HG03558 (cell line): Measurements from ENCODE around the gene OXLD1.

Experiments used
- ATAC-seq: cut with Tn5 transposase; IDR thresholded peaks from one replicate; pipeline ENCODE4 v1.9.1; 2021; ENCODE audit warnings: moderate number of reproducible peaks; ENCODE audit not compliant: unreplicated experiment; ENCODE audit errors: extremely low read depth

The OXLD1 gene

GRCh38 chr17:81656118-81656743 lies 10.2 kb downstream of the OXLD1 start, which contains the start of gene PDE6G:
PDE6G (minus strand) TSS chr17:81656542; CDS start chr17:81653305, 3,237 bp downstream.
- no peak for ATAC-seq

- no peak for ATAC-seq
Measured at GRCh38 chr17:81655378-81656117, 10.9 kb downstream of the OXLD1 start.

- ATAC-seq: no peak
Measured at GRCh38 chr17:81652906-81653771, 13.3 kb downstream of the OXLD1 start.

- no peak for ATAC-seq
Measured at GRCh38 chr17:81651692-81652091, 14.7 kb downstream of the OXLD1 start.

GRCh38 chr17:81650951-81651350 lies 15.5 kb downstream of the OXLD1 start:
- ATAC-seq: no peak

GRCh38 chr17:81648707-81649085 lies 17.7 kb downstream of the OXLD1 start:
- no peak for ATAC-seq

GRCh38 chr17:81648013-81648706 lies 18.2 kb downstream of the OXLD1 start:
- ATAC-seq: no peak

- ATAC-seq: no peak
Measured at GRCh38 chr17:81647640-81648012, 18.8 kb downstream of the OXLD1 start.

- ATAC-seq: no peak
Measured at GRCh38 chr17:81646869-81647600, 19.4 kb downstream of the OXLD1 start.

- ATAC-seq: no peak
Measured at GRCh38 chr17:81644976-81645952, 21.1 kb downstream of the OXLD1 start.

GRCh38 chr17:81644496-81644895 lies 21.9 kb downstream of the OXLD1 start:
- no peak for ATAC-seq

- no peak for ATAC-seq
Measured at GRCh38 chr17:81641825-81642489, 24.4 kb downstream of the OXLD1 start.

- ATAC-seq: no peak
Measured at GRCh38 chr17:81640011-81640410, 26.4 kb downstream of the OXLD1 start.

GRCh38 chr17:81638683-81639082 lies 27.7 kb downstream of the OXLD1 start:
- ATAC-seq: no peak

GRCh38 chr17:81636505-81637288 lies 29.7 kb downstream of the OXLD1 start, which contains the start of the genes NPLOC4 and TSPAN10:
NPLOC4 (minus strand) TSS chr17:81637112; CDS start chr17:81636930, 182 bp downstream.
TSPAN10 (plus strand) TSS chr17:81637196; CDS start chr17:81642413, 5,217 bp downstream.
- ATAC-seq: peak; percentile 47

- no peak for ATAC-seq
Measured at GRCh38 chr17:81635973-81636504, 30.4 kb downstream of the OXLD1 start.

GRCh38 chr17:81635431-81635830 lies 31.0 kb downstream of the OXLD1 start:
- no peak for ATAC-seq
